ENCODE measurements around the gene EHD4. TPM values are rescaled to one million over a fixed set of nuclear protein-coding genes. Genes with fewer than 3 reads are reported as not detected.

The EHD4 gene
- polyA plus RNA-seq, 2 donors, result 12.7 to 13.4 TPM

- H3K4me1 ChIP-seq (ENCODE audit: control insufficient read depth in 2 of 2, insufficient read depth in 2 of 2, low read length in 1 of 2), result peaks cover 2 to 3% of the 10 kb centered on the region in 2 donors
- peak overlapping the region in 1 of 2 donors; percentile 40 for H3K27ac ChIP-seq (ENCODE audit: low read depth in 2 of 2, low read length in 1 of 2)
Measured at GRCh38 chr15:41926185-41927056, 45.9 kb downstream of the EHD4 start.

DNA sequence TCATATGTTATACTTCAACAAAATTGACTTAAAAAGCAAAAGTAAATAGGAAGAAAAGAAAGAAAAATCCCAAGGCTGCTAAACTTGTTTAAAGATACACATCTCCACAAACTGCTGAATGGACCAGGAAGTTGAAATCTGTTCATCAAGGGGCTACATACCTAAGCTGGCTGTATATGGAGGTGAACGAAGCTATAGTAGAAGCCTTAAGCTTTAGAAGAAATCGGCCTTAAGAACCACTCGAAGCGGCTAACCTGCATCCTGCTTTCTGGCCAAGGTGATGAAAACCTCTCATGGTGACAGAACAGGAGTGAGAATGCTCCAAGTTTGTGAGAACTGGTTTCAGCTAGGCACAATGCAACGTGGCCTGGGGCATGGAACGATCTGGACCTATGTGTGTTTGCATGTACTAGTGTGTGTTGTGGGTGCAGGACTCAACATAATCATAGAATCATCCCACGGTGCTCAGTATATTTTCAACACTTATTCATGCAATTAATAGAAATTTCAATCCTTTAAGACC lies 47.2 kb downstream of the EHD4 start:
- WGBS, 2 donors, result 73 to 89% methylated on average over 7 of the region's 7 CpGs
- H3K4me1 ChIP-seq (ENCODE audit: control insufficient read depth in 2 of 2, insufficient read depth in 2 of 2, low read length in 1 of 2), result peaks cover 2% of the 10 kb centered on the region in 2 donors

More at GRCh38 chr15:41926185-41927056, 45.9 kb downstream of the EHD4 start:
- no peaks in the 10 kb centered on the region for H3K27me3 ChIP-seq (ENCODE audit: control insufficient read depth in 1 of 2, insufficient read depth in 2 of 2, low read length in 2 of 2)
- peaks cover 0 to 4% of the 10 kb centered on the region in 2 donors for H3K36me3 ChIP-seq (ENCODE audit: control insufficient read depth in 2 of 2, insufficient read depth in 2 of 2, low read length in 1 of 2)
- H3K4me3 ChIP-seq (ENCODE audit: low read depth in 1 of 2, low read length in 2 of 2), result no peak overlapping the region
- H3K9me3 ChIP-seq (ENCODE audit: control insufficient read depth in 2 of 2, insufficient read depth in 1 of 2, low read depth in 1 of 2, low read length in 1 of 2), result no peaks in the 10 kb centered on the region
- 64 to 73% methylated on average over 10 of the region's 10 CpGs for WGBS, 2 donors

GRCh38 chr15:41923401-41923997 lies 48.9 kb downstream of the EHD4 start:
- WGBS, 2 donors, result 93 to 97% methylated on average over 3 of the region's 3 CpGs
- H3K36me3 ChIP-seq (ENCODE audit: control insufficient read depth in 2 of 2, insufficient read depth in 2 of 2, low read length in 1 of 2), result peaks cover 2 to 16% of the 10 kb centered on the region in 2 donors
- no peaks in the 10 kb centered on the region for H3K27me3 ChIP-seq (ENCODE audit: control insufficient read depth in 1 of 2, insufficient read depth in 2 of 2, low read length in 2 of 2)
- no peak overlapping the region for H3K27ac ChIP-seq (ENCODE audit: low read depth in 2 of 2, low read length in 1 of 2)
- no peaks in the 10 kb centered on the region for H3K9me3 ChIP-seq (ENCODE audit: control insufficient read depth in 2 of 2, insufficient read depth in 1 of 2, low read depth in 1 of 2, low read length in 1 of 2)
- H3K4me3 ChIP-seq (ENCODE audit: low read depth in 1 of 2, low read length in 2 of 2), result no peak overlapping the region
- peaks cover 1 to 6% of the 10 kb centered on the region in 2 donors for H3K4me1 ChIP-seq (ENCODE audit: control insufficient read depth in 2 of 2, insufficient read depth in 2 of 2, low read length in 1 of 2)

More for the DNA sequence above, 47.2 kb downstream of the EHD4 start:
- Histone ChIP-seq H3K36me3 (ENCODE audit: control insufficient read depth in 2 of 2, insufficient read depth in 2 of 2, low read length in 1 of 2) (peaks cover 0 to 5% of the 10 kb centered on the region in 2 donors), H3K27me3 (ENCODE audit: control insufficient read depth in 1 of 2, insufficient read depth in 2 of 2, low read length in 2 of 2) (no peaks in the 10 kb centered on the region), H3K27ac (ENCODE audit: low read depth in 2 of 2, low read length in 1 of 2) (no peak overlapping the region), H3K4me3 (ENCODE audit: low read depth in 1 of 2, low read length in 2 of 2) (no peak overlapping the region), H3K9me3 (ENCODE audit: control insufficient read depth in 2 of 2, insufficient read depth in 1 of 2, low read depth in 1 of 2, low read length in 1 of 2) (no peaks in the 10 kb centered on the region)

- H3K4me3 ChIP-seq (ENCODE audit: low read depth in 1 of 2, low read length in 2 of 2), result no peak overlapping the region
- H3K9me3 ChIP-seq (ENCODE audit: control insufficient read depth in 2 of 2, insufficient read depth in 1 of 2, low read depth in 1 of 2, low read length in 1 of 2), result no peaks in the 10 kb centered on the region
- WGBS, 2 donors, result 80 to 86% methylated on average over 9 of the region's 9 CpGs
- peaks cover 4 to 23% of the 10 kb centered on the region in 2 donors for H3K36me3 ChIP-seq (ENCODE audit: control insufficient read depth in 2 of 2, insufficient read depth in 2 of 2, low read length in 1 of 2)
- no peak overlapping the region for H3K27ac ChIP-seq (ENCODE audit: low read depth in 2 of 2, low read length in 1 of 2)
- no peaks in the 10 kb centered on the region for H3K27me3 ChIP-seq (ENCODE audit: control insufficient read depth in 1 of 2, insufficient read depth in 2 of 2, low read length in 2 of 2)
- peaks cover 3 to 12% of the 10 kb centered on the region in 2 donors for H3K4me1 ChIP-seq (ENCODE audit: control insufficient read depth in 2 of 2, insufficient read depth in 2 of 2, low read length in 1 of 2)
Measured at GRCh38 chr15:41922353-41922752, 50.0 kb downstream of the EHD4 start.

DNA sequence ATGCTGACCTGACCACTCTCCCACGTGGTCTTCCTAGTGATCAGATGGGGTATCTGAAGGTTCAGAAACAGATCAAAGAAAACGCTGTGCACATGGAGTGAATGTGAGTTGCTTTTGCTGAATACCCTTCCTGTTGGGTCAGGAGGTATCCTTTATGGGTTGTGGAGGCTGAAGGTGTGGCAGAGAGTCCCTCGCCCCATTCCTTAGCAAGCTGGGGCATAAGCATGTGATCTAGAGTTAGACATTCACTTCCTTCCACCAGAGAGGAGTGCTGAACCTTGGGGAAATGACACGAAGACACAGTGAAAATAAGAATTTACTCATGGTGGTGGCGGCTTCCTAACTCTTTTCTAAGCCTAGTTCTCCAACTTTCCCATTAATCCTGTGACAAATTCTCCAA lies 50.7 kb downstream of the EHD4 start:
- peaks cover 3 to 12% of the 10 kb centered on the region in 2 donors for H3K4me1 ChIP-seq (ENCODE audit: control insufficient read depth in 2 of 2, insufficient read depth in 2 of 2, low read length in 1 of 2)
- peak overlapping the region in 1 of 2 donors; percentile 3 for H3K27ac ChIP-seq (ENCODE audit: low read depth in 2 of 2, low read length in 1 of 2)
- no peaks in the 10 kb centered on the region for H3K9me3 ChIP-seq (ENCODE audit: control insufficient read depth in 2 of 2, insufficient read depth in 1 of 2, low read depth in 1 of 2, low read length in 1 of 2)
- H3K36me3 ChIP-seq (ENCODE audit: control insufficient read depth in 2 of 2, insufficient read depth in 2 of 2, low read length in 1 of 2), result peaks cover 4 to 23% of the 10 kb centered on the region in 2 donors
- H3K4me3 ChIP-seq (ENCODE audit: low read depth in 1 of 2, low read length in 2 of 2), result no peak overlapping the region
- WGBS, 2 donors, result 71 to 78% methylated on average over 5 of the region's 5 CpGs
- H3K27me3 ChIP-seq (ENCODE audit: control insufficient read depth in 1 of 2, insufficient read depth in 2 of 2, low read length in 2 of 2), result no peaks in the 10 kb centered on the region

DNA sequence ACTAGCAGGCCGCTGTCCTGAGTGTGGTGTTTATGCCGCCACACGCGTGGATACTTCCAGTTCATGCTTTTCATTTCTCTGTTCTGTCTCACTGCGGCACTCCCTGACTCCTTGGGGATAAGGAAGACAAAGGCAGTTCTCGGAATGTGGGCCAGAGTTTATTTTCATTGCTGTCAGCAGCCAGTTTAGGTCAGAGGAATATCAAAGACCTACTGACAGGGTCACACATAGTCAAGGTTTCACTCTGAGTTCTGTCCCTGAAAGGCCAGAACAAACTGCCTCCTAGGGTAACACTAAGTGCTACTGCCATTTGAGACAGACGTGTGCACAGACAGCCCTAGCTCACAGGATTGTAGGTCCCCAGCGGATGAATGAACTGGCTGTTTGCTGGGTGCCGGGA lies 51.2 kb downstream of the EHD4 start:
- Histone ChIP-seq H3K27ac (ENCODE audit: low read depth in 2 of 2, low read length in 1 of 2) (peak overlapping the region in 1 of 2 donors; percentile 3), H3K27me3 (ENCODE audit: control insufficient read depth in 1 of 2, insufficient read depth in 2 of 2, low read length in 2 of 2) (no peaks in the 10 kb centered on the region), H3K4me3 (ENCODE audit: low read depth in 1 of 2, low read length in 2 of 2) (no peak overlapping the region), H3K4me1 (ENCODE audit: control insufficient read depth in 2 of 2, insufficient read depth in 2 of 2, low read length in 1 of 2) (peaks cover 3 to 10% of the 10 kb centered on the region in 2 donors), H3K9me3 (ENCODE audit: control insufficient read depth in 2 of 2, insufficient read depth in 1 of 2, low read depth in 1 of 2, low read length in 1 of 2) (no peaks in the 10 kb centered on the region), H3K36me3 (ENCODE audit: control insufficient read depth in 2 of 2, insufficient read depth in 2 of 2, low read length in 1 of 2) (peaks cover 4 to 21% of the 10 kb centered on the region in 2 donors)
- WGBS, 2 donors, result 76 to 77% methylated on average over 9 of the region's 9 CpGs

DNA sequence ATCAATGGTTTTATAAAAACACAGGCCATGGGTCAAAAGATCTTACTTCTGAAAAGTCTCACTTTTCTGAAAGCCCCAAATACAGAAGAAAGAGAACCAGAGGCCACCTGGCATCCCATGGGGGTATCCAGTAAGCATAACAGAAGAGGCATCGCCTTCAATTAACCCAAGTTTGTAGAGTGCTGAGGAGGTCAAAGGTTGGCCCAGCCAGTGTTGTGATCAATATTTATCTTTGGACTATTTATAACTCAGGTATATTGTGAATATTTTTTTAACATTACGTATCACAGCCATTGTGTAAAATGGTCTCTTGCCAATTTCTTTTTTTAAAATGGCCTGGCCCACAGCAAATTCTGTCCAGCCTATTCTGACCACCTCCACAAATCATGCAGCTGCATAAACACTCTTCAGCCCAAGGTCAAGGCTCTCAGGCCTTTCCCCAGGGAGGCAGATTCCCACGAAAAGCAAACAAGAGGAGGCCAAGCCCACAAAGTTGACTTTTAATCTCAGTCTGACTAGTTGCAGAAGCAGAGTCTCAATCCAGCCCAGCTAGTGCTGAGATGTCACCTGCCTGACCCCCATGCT lies 52.3 kb downstream of the EHD4 start:
- Histone ChIP-seq H3K27me3 (ENCODE audit: control insufficient read depth in 1 of 2, insufficient read depth in 2 of 2, low read length in 2 of 2) (no peaks in the 10 kb centered on the region), H3K4me3 (ENCODE audit: low read depth in 1 of 2, low read length in 2 of 2) (no peak overlapping the region), H3K36me3 (ENCODE audit: control insufficient read depth in 2 of 2, insufficient read depth in 2 of 2, low read length in 1 of 2) (peaks cover 4 to 20% of the 10 kb centered on the region in 2 donors), H3K27ac (ENCODE audit: low read depth in 2 of 2, low read length in 1 of 2) (no peak overlapping the region), H3K9me3 (ENCODE audit: control insufficient read depth in 2 of 2, insufficient read depth in 1 of 2, low read depth in 1 of 2, low read length in 1 of 2) (no peaks in the 10 kb centered on the region), H3K4me1 (ENCODE audit: control insufficient read depth in 2 of 2, insufficient read depth in 2 of 2, low read length in 1 of 2) (peaks cover 3 to 9% of the 10 kb centered on the region in 2 donors)
- WGBS, 2 donors, result 51 to 68% methylated on average over 3 of the region's 3 CpGs

DNA sequence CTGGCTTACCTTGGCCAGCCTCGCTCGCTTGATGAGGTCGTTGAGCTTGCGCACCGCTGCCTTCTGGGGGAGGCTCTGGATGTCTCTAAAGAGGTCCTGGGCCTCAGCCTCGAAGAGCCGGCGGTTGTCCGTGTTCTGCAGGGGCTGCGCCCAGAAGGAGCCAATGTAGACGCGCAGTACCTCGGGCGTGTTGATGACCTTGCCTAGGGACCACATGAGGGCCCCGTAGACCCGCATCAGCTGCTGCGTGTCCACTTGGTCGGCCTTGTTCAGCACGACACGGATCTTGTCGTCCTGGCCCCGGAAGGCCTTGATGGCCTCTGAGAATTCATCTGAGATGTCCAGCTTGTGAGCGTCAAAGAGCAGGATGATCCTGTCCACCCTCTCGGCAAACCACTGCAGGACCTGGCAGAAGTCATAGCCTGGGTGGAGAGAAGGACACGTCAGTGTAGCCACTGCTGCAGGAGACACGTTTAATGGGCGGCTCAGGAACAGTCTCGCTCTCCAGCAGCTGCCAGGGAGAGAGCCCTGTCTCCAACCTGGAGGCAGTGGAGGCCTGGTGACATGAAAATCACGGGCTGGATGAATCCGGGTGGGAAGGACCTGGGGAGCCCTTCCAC lies 53.0 kb downstream of the EHD4 start:
- Histone ChIP-seq H3K4me3 (ENCODE audit: low read depth in 1 of 2, low read length in 2 of 2) (no peak overlapping the region), H3K27me3 (ENCODE audit: control insufficient read depth in 1 of 2, insufficient read depth in 2 of 2, low read length in 2 of 2) (no peaks in the 10 kb centered on the region), H3K4me1 (ENCODE audit: control insufficient read depth in 2 of 2, insufficient read depth in 2 of 2, low read length in 1 of 2) (peaks cover 3 to 9% of the 10 kb centered on the region in 2 donors), H3K36me3 (ENCODE audit: control insufficient read depth in 2 of 2, insufficient read depth in 2 of 2, low read length in 1 of 2) (peaks cover 4 to 20% of the 10 kb centered on the region in 2 donors), H3K9me3 (ENCODE audit: control insufficient read depth in 2 of 2, insufficient read depth in 1 of 2, low read depth in 1 of 2, low read length in 1 of 2) (no peaks in the 10 kb centered on the region), H3K27ac (ENCODE audit: low read depth in 2 of 2, low read length in 1 of 2) (no peak overlapping the region)
- 82 to 87% methylated on average over 30 of the region's 30 CpGs for WGBS, 2 donors

GRCh38 chr15:41918506-41919126 lies 53.7 kb downstream of the EHD4 start:
- Histone ChIP-seq H3K9me3 (ENCODE audit: control insufficient read depth in 2 of 2, insufficient read depth in 1 of 2, low read depth in 1 of 2, low read length in 1 of 2) (no peaks in the 10 kb centered on the region), H3K4me3 (ENCODE audit: low read depth in 1 of 2, low read length in 2 of 2) (no peak overlapping the region), H3K27me3 (ENCODE audit: control insufficient read depth in 1 of 2, insufficient read depth in 2 of 2, low read length in 2 of 2) (no peaks in the 10 kb centered on the region), H3K36me3 (ENCODE audit: control insufficient read depth in 2 of 2, insufficient read depth in 2 of 2, low read length in 1 of 2) (peaks cover 4 to 20% of the 10 kb centered on the region in 2 donors), H3K27ac (ENCODE audit: low read depth in 2 of 2, low read length in 1 of 2) (peak overlapping the region in 1 of 2 donors; percentile 47), H3K4me1 (ENCODE audit: control insufficient read depth in 2 of 2, insufficient read depth in 2 of 2, low read length in 1 of 2) (peaks cover 3 to 9% of the 10 kb centered on the region in 2 donors)
- WGBS, 2 donors, result 91 to 92% methylated on average over 8 of the region's 8 CpGs
